ENCODE measurements around the gene ATPAF1. TPM values are rescaled to one million over a fixed set of nuclear protein-coding genes. Genes with fewer than 3 reads are reported as not detected.

Gene ATPAF1
- total RNA-seq, 3 donors from 2014 or later (not counting 1 experiment from before 2014, with no cell fraction given): 18.0 to 21.7 (median 19.0) TPM

DNA sequence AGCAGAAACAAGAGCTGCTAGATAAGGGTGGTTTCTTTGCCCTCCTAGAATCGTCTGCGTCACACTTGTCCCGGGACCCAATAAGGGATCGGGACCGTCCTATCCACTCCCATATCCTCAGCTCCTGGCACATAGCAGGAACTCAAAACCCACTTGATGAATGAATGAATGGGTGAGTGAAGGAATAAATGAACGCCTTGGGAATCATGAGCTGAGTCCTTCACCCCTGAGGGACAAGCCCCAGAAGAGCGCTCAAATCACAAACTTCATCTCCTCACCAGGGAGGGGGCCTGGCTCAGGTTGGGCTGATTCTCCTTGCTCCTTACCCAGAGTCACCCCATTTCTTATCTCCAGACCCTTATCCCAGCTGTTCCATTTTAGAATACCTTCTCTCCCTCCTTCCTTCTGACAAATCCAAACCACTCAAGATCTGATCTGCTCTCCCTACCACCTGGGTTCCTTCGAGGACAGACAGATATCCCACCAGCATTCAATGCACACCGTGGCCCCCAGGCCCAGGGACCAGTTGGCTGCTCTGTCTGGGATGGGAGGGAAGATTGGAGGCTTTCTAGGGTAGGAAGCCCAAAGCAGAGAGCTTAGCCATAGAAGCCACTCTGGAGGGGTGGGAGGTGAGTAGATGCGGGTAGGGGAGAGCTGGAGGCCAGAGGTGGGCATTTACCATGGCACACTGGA lies 50.9 kb downstream of the ATPAF1 start:
- intact Hi-C loops (cut with micrococcal nuclease): loop anchor here (5.0 kb wide), 1 partner anchor 100 kb away; the partner anchor contains the start of gene EFCAB14
- Histone ChIP-seq H3K27me3 (ENCODE audit: control insufficient read depth, insufficient read depth, low read length) (no peaks in the 10 kb centered on the region), H3K27ac (ENCODE audit: low read length) (peak overlapping the region; percentile 85), H3K9me3 (ENCODE audit: control insufficient read depth, insufficient read depth, low read length) (no peaks in the 10 kb centered on the region), H3K4me1 (ENCODE audit: control insufficient read depth, insufficient read depth, low read length) (peaks cover 46% of the 10 kb centered on the region), H3K4me3 (ENCODE audit: low read length) (peak overlapping the region; percentile 93), H3K36me3 (ENCODE audit: control insufficient read depth, insufficient read depth, low read length) (no peaks in the 10 kb centered on the region)
- TF ChIP-seq, protein P1, sequence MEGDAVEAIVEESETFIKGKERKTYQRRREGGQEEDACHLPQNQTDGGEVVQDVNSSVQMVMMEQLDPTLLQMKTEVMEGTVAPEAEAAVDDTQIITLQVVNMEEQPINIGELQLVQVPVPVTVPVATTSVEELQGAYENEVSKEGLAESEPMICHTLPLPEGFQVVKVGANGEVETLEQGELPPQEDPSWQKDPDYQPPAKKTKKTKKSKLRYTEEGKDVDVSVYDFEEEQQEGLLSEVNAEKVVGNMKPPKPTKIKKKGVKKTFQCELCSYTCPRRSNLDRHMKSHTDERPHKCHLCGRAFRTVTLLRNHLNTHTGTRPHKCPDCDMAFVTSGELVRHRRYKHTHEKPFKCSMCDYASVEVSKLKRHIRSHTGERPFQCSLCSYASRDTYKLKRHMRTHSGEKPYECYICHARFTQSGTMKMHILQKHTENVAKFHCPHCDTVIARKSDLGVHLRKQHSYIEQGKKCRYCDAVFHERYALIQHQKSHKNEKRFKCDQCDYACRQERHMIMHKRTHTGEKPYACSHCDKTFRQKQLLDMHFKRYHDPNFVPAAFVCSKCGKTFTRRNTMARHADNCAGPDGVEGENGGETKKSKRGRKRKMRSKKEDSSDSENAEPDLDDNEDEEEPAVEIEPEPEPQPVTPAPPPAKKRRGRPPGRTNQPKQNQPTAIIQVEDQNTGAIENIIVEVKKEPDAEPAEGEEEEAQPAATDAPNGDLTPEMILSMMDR (IDR thresholded peaks at IDR 0.05): no peak
- DNase-seq (no peak), ATAC-seq (no peak)
- H3K4me3 Mint-ChIP-seq: peak overlapping the region; percentile 84
- no peaks in the 10 kb centered on the region for H3K36me3 Mint-ChIP-seq
- whole genome bisulfite sequencing (ENCODE audit: insufficient coverage): 61% methylated on average over 8 of the region's 10 CpGs
- H3K27ac Mint-ChIP-seq: peak overlapping the region; percentile 81 to 94
- H3K9me3 Mint-ChIP-seq: no peaks in the 10 kb centered on the region
- H3K27me3 Mint-ChIP-seq (ENCODE audit: low read depth in 2 of 2): no peaks in the 10 kb centered on the region
- H3K4me1 Mint-ChIP-seq: peaks cover 35 to 49% of the 10 kb centered on the region in 2 donors

DNA sequence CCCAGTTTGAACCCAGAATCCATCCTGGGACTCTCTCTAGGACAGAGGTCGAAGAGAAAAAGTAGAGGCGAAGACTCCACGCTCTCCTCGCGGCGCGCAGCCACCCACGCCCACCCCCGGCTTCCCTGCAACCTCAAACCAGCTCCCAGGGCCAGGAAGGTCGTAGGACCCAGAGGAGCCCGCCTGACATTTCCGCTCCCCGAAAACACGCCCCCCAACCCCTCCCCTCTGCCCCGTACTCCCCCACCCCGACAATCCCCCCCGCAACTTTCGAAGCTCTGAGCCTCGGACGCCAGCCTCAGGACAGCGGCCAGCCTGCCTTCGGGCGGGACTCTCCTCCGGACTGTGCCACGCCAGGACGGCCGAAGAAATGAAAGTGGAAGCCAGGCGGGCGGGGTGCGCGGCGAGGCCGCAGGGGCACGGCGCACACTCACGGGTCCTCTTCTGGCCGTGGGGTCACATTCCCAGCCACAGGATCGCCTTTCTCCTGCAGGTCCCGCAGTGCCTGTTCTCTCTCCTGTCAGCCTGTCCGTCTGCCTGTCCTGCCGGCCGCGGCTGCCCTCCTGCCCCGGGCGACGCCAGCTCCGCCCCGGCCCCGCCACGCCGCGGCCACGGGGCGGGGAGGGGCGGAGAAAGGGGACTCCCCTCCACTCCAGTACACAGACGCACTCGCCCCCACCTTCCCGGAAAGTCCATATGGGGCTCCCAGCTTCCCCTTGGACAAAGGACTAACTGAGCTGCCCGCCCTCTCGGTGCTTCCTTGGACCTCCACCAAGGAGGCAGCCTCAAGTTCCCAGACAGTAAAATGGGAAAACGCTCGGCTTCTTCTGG lies 51.7 kb downstream of the ATPAF1 start, which contains the start of gene MOB3C:
TSS of gene MOB3C (minus strand) at position 535 of the 831 bp plus-strand sequence. CDS start 3,490 bp downstream, outside the sequence.
- peaks cover 36 to 52% of the 10 kb centered on the region in 2 donors for H3K4me1 Mint-ChIP-seq
- no peaks in the 10 kb centered on the region for H3K9me3 Mint-ChIP-seq
- DNase-seq: peak; percentile 63 to 80
- Histone ChIP-seq H3K27ac (ENCODE audit: low read length) (peak within 1 kb of the TSS; percentile 85), H3K4me3 (ENCODE audit: low read length) (peak within 1 kb of the TSS; percentile 93), H3K9me3 (ENCODE audit: control insufficient read depth, insufficient read depth, low read length) (no peaks in the 10 kb centered on the region), H3K27me3 (ENCODE audit: control insufficient read depth, insufficient read depth, low read length) (no peaks in the 10 kb centered on the region), H3K4me1 (ENCODE audit: control insufficient read depth, insufficient read depth, low read length) (peaks cover 53% of the 10 kb centered on the region), H3K36me3 (ENCODE audit: control insufficient read depth, insufficient read depth, low read length) (peaks cover 2% of the 10 kb centered on the region)
- no peaks in the 10 kb centered on the region for H3K27me3 Mint-ChIP-seq (ENCODE audit: low read depth in 2 of 2)
- peak within 1 kb of the TSS; percentile 84 for H3K4me3 Mint-ChIP-seq
- TF ChIP-seq, protein P1 (IDR thresholded peaks at IDR 0.05): no peak
- under 1% methylated on average over 61 of the region's 62 CpGs for WGBS (ENCODE audit: insufficient coverage)
- ATAC-seq: peak; percentile 86 to 90 (median 88)
- H3K36me3 Mint-ChIP-seq: no peaks in the 10 kb centered on the region
- intact Hi-C loops (cut with micrococcal nuclease): loop anchor here (1.0 to 5.0 kb wide), 2 partner anchors 12 to 101 kb away; partner anchors contain the start of genes EFCAB14 and MKNK1
- peak within 1 kb of the TSS; percentile 81 to 94 for H3K27ac Mint-ChIP-seq

DNA sequence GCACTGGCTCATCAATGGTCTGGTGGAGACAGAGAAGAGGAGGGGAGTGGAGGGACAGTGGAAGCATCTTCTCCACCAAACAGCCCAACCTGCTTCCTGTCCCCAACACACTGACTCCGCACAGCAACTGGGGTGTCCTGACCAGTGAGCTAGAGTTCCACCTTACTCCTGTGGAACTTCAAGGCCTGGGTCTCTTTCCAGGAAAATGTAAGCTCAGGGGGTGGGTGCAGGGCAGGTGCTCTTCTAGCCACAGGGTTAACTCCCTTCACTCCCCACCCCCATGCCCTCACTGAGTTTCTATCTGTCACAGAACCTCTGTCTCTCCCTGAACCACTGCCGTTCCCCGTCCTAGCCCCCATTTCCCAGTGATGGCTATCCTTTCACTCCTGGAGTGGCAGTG lies 52.4 kb downstream of the ATPAF1 start:
- Histone ChIP-seq H3K27ac (ENCODE audit: low read length) (peak overlapping the region; percentile 85), H3K36me3 (ENCODE audit: control insufficient read depth, insufficient read depth, low read length) (peaks cover 4% of the 10 kb centered on the region), H3K4me3 (ENCODE audit: low read length) (peak overlapping the region; percentile 93), H3K27me3 (ENCODE audit: control insufficient read depth, insufficient read depth, low read length) (no peaks in the 10 kb centered on the region), H3K9me3 (ENCODE audit: control insufficient read depth, insufficient read depth, low read length) (no peaks in the 10 kb centered on the region), H3K4me1 (ENCODE audit: control insufficient read depth, insufficient read depth, low read length) (peaks cover 56% of the 10 kb centered on the region)
- Mint-ChIP-seq H3K27me3 (ENCODE audit: low read depth in 2 of 2) (no peaks in the 10 kb centered on the region), H3K4me3 (peak overlapping the region; percentile 84), H3K27ac (peak overlapping the region; percentile 81 to 94), H3K4me1 (peaks cover 44 to 60% of the 10 kb centered on the region in 2 donors), H3K36me3 (no peaks in the 10 kb centered on the region), H3K9me3 (no peaks in the 10 kb centered on the region)
- no peak for ATAC-seq
- DNase-seq: no peak
- 57% methylated on average over 3 of the region's 3 CpGs for WGBS (ENCODE audit: insufficient coverage)
- intact Hi-C loops (cut with micrococcal nuclease): loop anchor here (1.0 to 5.0 kb wide), 2 partner anchors 11 to 102 kb away; partner anchors contain the start of genes EFCAB14 and MKNK1
- TF ChIP-seq, protein P1 (IDR thresholded peaks at IDR 0.05): no peak

Measured in natural killer cell (primary cell).